ENCODE measurements around the gene HSPA9.

HSPA9 gene

GRCh38 chr5:138559937-138560336 is 15.3 kb downstream of the HSPA9 start:
- DNase-seq, result no peak

GRCh38 chr5:138557677-138558076 is 17.5 kb downstream of the HSPA9 start:
- DNase-seq, result no peak

- no peak for DNase-seq
Measured at GRCh38 chr5:138554143-138554542, 21.1 kb downstream of the HSPA9 start.

- DNase-seq, result no peak
Measured at GRCh38 chr5:138553437-138554095, 21.6 kb downstream of the HSPA9 start.

GRCh38 chr5:138552657-138553056 is 22.5 kb downstream of the HSPA9 start:
- no peak for DNase-seq

GRCh38 chr5:138549414-138549813 is 25.8 kb downstream of the HSPA9 start:
- no peak for DNase-seq

GRCh38 chr5:138545919-138546562 is 29.2 kb downstream of the HSPA9 start:
- DNase-seq, result no peak

- DNase-seq, result peak; percentile 1 to 10
Measured at GRCh38 chr5:138544181-138545134, 30.7 kb downstream of the HSPA9 start.

GRCh38 chr5:138543730-138544104 is 31.5 kb downstream of the HSPA9 start:
- DNase-seq, result no peak

GRCh38 chr5:138542956-138543729 is 32.1 kb downstream of the HSPA9 start, which contains the start of gene ETF1:
ETF1 (minus strand) TSS chr5:138543236; CDS start chr5:138542918, 318 bp downstream.
- DNase-seq, result peak; percentile 93 to 97

GRCh38 chr5:138542180-138542955 is 32.8 kb downstream of the HSPA9 start:
- peak in 1 of 2 donors; percentile 35 for DNase-seq

GRCh38 chr5:138541511-138542179 is 33.6 kb downstream of the HSPA9 start:
- DNase-seq, result no peak

- DNase-seq, result no peak
Measured at GRCh38 chr5:138539791-138540190, 35.4 kb downstream of the HSPA9 start.

- no peak for DNase-seq
Measured at GRCh38 chr5:138538943-138539627, 36.1 kb downstream of the HSPA9 start.

- DNase-seq, result no peak
Measured at GRCh38 chr5:138536665-138537315, 38.4 kb downstream of the HSPA9 start.

- no peak for DNase-seq
Measured at GRCh38 chr5:138536215-138536614, 39.0 kb downstream of the HSPA9 start.

GRCh38 chr5:138533973-138534941 is 40.9 kb downstream of the HSPA9 start:
- no peak for DNase-seq

GRCh38 chr5:138529812-138530211 is 45.4 kb downstream of the HSPA9 start:
- no peak for DNase-seq

Data from bone marrow (tissue), 2 donors.